ENCODE data around the gene AXIN1. TPM values are rescaled to one million over a fixed set of nuclear protein-coding genes. Genes with fewer than 3 reads are reported as not detected.

Gene AXIN1
- total and polyA plus RNA-seq, 9 of the 15 experiments (the other 6 are each of a cell fraction or from before 2014, with no cell fraction given), result 0.42 to 58.0 (median 25.9) TPM

- TF ChIP-seq ZNF354B (CRISPR knock-in tag; IDR thresholded peaks at IDR 0.05) (no peak), PHB (CRISPR knock-in tag; IDR thresholded peaks at IDR 0.05) (no peak), ILF3 (IDR thresholded peaks at IDR 0.05; ENCODE audit: borderline replicate concordance) (no peak), DIDO1 (tag; IDR thresholded peaks at IDR 0.05; ENCODE audit: low read depth) (no peak), ZNF197 (CRISPR knock-in tag; IDR thresholded peaks at IDR 0.05; ENCODE audit: low read depth) (0 out of 2 replicates have a peak, but pooled peaks have one; percentile 31)
- TF ChIP-seq, protein P1, sequence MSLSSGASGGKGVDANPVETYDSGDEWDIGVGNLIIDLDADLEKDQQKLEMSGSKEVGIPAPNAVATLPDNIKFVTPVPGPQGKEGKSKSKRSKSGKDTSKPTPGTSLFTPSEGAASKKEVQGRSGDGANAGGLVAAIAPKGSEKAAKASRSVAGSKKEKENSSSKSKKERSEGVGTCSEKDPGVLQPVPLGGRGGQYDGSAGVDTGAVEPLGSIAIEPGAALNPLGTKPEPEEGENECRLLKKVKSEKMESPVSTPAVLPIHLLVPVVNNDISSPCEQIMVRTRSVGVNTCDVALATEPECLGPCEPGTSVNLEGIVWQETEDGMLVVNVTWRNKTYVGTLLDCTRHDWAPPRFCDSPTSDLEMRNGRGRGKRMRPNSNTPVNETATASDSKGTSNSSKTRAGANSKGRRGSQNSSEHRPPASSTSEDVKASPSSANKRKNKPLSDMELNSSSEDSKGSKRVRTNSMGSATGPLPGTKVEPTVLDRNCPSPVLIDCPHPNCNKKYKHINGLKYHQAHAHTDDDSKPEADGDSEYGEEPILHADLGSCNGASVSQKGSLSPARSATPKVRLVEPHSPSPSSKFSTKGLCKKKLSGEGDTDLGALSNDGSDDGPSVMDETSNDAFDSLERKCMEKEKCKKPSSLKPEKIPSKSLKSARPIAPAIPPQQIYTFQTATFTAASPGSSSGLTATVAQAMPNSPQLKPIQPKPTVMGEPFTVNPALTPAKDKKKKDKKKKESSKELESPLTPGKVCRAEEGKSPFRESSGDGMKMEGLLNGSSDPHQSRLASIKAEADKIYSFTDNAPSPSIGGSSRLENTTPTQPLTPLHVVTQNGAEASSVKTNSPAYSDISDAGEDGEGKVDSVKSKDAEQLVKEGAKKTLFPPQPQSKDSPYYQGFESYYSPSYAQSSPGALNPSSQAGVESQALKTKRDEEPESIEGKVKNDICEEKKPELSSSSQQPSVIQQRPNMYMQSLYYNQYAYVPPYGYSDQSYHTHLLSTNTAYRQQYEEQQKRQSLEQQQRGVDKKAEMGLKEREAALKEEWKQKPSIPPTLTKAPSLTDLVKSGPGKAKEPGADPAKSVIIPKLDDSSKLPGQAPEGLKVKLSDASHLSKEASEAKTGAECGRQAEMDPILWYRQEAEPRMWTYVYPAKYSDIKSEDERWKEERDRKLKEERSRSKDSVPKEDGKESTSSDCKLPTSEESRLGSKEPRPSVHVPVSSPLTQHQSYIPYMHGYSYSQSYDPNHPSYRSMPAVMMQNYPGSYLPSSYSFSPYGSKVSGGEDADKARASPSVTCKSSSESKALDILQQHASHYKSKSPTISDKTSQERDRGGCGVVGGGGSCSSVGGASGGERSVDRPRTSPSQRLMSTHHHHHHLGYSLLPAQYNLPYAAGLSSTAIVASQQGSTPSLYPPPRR (CRISPR knock-in tag; IDR thresholded peaks at IDR 0.05; ENCODE audit: borderline replicate concordance), result peak; percentile 53; the same call in 1 of the 2 replicates
- TF ChIP-seq, protein P2, sequence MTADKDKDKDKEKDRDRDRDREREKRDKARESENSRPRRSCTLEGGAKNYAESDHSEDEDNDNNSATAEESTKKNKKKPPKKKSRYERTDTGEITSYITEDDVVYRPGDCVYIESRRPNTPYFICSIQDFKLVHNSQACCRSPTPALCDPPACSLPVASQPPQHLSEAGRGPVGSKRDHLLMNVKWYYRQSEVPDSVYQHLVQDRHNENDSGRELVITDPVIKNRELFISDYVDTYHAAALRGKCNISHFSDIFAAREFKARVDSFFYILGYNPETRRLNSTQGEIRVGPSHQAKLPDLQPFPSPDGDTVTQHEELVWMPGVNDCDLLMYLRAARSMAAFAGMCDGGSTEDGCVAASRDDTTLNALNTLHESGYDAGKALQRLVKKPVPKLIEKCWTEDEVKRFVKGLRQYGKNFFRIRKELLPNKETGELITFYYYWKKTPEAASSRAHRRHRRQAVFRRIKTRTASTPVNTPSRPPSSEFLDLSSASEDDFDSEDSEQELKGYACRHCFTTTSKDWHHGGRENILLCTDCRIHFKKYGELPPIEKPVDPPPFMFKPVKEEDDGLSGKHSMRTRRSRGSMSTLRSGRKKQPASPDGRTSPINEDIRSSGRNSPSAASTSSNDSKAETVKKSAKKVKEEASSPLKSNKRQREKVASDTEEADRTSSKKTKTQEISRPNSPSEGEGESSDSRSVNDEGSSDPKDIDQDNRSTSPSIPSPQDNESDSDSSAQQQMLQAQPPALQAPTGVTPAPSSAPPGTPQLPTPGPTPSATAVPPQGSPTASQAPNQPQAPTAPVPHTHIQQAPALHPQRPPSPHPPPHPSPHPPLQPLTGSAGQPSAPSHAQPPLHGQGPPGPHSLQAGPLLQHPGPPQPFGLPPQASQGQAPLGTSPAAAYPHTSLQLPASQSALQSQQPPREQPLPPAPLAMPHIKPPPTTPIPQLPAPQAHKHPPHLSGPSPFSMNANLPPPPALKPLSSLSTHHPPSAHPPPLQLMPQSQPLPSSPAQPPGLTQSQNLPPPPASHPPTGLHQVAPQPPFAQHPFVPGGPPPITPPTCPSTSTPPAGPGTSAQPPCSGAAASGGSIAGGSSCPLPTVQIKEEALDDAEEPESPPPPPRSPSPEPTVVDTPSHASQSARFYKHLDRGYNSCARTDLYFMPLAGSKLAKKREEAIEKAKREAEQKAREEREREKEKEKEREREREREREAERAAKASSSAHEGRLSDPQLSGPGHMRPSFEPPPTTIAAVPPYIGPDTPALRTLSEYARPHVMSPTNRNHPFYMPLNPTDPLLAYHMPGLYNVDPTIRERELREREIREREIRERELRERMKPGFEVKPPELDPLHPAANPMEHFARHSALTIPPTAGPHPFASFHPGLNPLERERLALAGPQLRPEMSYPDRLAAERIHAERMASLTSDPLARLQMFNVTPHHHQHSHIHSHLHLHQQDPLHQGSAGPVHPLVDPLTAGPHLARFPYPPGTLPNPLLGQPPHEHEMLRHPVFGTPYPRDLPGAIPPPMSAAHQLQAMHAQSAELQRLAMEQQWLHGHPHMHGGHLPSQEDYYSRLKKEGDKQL (CRISPR knock-in tag; IDR thresholded peaks at IDR 0.05; ENCODE audit: borderline replicate concordance), result no peak
- TF ChIP-seq, protein P3, sequence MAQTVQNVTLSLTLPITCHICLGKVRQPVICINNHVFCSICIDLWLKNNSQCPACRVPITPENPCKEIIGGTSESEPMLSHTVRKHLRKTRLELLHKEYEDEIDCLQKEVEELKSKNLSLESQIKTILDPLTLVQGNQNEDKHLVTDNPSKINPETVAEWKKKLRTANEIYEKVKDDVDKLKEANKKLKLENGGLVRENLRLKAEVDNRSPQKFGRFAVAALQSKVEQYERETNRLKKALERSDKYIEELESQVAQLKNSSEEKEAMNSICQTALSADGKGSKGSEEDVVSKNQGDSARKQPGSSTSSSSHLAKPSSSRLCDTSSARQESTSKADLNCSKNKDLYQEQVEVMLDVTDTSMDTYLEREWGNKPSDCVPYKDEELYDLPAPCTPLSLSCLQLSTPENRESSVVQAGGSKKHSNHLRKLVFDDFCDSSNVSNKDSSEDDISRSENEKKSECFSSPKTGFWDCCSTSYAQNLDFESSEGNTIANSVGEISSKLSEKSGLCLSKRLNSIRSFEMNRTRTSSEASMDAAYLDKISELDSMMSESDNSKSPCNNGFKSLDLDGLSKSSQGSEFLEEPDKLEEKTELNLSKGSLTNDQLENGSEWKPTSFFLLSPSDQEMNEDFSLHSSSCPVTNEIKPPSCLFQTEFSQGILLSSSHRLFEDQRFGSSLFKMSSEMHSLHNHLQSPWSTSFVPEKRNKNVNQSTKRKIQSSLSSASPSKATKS (CRISPR knock-in tag; IDR thresholded peaks at IDR 0.05), result 0 out of 2 replicates have a peak, but pooled peaks have one; percentile 38
- TF ChIP-seq, protein P4, sequence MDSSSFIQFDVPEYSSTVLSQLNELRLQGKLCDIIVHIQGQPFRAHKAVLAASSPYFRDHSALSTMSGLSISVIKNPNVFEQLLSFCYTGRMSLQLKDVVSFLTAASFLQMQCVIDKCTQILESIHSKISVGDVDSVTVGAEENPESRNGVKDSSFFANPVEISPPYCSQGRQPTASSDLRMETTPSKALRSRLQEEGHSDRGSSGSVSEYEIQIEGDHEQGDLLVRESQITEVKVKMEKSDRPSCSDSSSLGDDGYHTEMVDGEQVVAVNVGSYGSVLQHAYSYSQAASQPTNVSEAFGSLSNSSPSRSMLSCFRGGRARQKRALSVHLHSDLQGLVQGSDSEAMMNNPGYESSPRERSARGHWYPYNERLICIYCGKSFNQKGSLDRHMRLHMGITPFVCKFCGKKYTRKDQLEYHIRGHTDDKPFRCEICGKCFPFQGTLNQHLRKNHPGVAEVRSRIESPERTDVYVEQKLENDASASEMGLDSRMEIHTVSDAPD (CRISPR knock-in tag; IDR thresholded peaks at IDR 0.05), result no peak
- TF ChIP-seq, protein P5, sequence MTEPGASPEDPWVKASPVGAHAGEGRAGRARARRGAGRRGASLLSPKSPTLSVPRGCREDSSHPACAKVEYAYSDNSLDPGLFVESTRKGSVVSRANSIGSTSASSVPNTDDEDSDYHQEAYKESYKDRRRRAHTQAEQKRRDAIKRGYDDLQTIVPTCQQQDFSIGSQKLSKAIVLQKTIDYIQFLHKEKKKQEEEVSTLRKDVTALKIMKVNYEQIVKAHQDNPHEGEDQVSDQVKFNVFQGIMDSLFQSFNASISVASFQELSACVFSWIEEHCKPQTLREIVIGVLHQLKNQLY (CRISPR knock-in tag; conservative IDR thresholded peaks at IDR 0.05), result no peak
Measured at GRCh38 chr16:401468-402348, 49.2 kb upstream of the AXIN1 start, which contains the start of gene DECR2 (continued).

All from K562 (cell line).